ENCODE measurements around the gene L3MBTL1.

The L3MBTL1 gene

GRCh38 chr20:43528258-43528875, 20.9 kb downstream of the L3MBTL1 start:
- H3K27me3 ChIP-seq (ENCODE audit: insufficient read depth, low read length) = no peaks in the 10 kb centered on the region
- H3K4me3 ChIP-seq (ENCODE audit: low read depth, low read length) = no peak overlapping the region
- no peaks in the 10 kb centered on the region for H3K79me2 ChIP-seq (ENCODE audit: control insufficient read depth, insufficient read depth, low read length, unreplicated experiment)
- no peak overlapping the region for H3K27ac ChIP-seq (ENCODE audit: low read depth, low read length)
- no peaks in the 10 kb centered on the region for H3K36me3 ChIP-seq (ENCODE audit: insufficient read depth, low read length)
- H2AFZ ChIP-seq (ENCODE audit: low read length, unreplicated experiment) = no peak overlapping the region
- H3K4me1 ChIP-seq (ENCODE audit: control insufficient read depth, insufficient read depth, low read length, unreplicated experiment) = peaks cover 7% of the 10 kb centered on the region

DNA sequence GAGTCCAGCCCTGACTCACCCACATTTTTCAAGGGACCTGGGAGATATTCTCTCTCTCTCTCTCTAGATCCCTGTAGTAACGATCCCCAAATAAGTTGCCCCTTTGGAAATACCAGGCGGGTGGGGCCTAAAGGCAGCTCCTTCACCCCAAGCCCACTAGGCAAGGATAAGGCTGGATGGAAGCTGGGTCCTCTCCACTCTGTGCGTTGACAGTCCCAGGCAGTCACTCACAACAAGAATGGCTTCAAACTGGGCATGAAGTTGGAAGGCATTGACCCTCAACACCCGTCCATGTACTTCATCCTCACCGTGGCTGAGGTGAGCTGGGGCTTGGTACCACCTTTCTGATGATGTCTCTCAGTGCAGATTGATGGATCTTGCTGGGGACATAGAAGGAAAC, 21.6 kb downstream of the L3MBTL1 start:
- H3K4me1 ChIP-seq (ENCODE audit: control insufficient read depth, insufficient read depth, low read length, unreplicated experiment) = peaks cover 10% of the 10 kb centered on the region
- H3K27me3 ChIP-seq (ENCODE audit: insufficient read depth, low read length) = no peaks in the 10 kb centered on the region
- H3K4me3 ChIP-seq (ENCODE audit: low read depth, low read length) = no peak overlapping the region
- no peaks in the 10 kb centered on the region for H3K36me3 ChIP-seq (ENCODE audit: insufficient read depth, low read length)
- H3K27ac ChIP-seq (ENCODE audit: low read depth, low read length) = no peak overlapping the region
- no peaks in the 10 kb centered on the region for H3K79me2 ChIP-seq (ENCODE audit: control insufficient read depth, insufficient read depth, low read length, unreplicated experiment)
- no peak overlapping the region for H2AFZ ChIP-seq (ENCODE audit: low read length, unreplicated experiment)

GRCh38 chr20:43529457-43530153, 22.1 kb downstream of the L3MBTL1 start:
- Histone ChIP-seq H3K4me3 (ENCODE audit: low read depth, low read length) (no peak overlapping the region), H3K27ac (ENCODE audit: low read depth, low read length) (no peak overlapping the region), H3K36me3 (ENCODE audit: insufficient read depth, low read length) (no peaks in the 10 kb centered on the region), H3K27me3 (ENCODE audit: insufficient read depth, low read length) (no peaks in the 10 kb centered on the region), H2AFZ (ENCODE audit: low read length, unreplicated experiment) (no peak overlapping the region), H3K79me2 (ENCODE audit: control insufficient read depth, insufficient read depth, low read length, unreplicated experiment) (no peaks in the 10 kb centered on the region), H3K4me1 (ENCODE audit: control insufficient read depth, insufficient read depth, low read length, unreplicated experiment) (peaks cover 10% of the 10 kb centered on the region)

DNA sequence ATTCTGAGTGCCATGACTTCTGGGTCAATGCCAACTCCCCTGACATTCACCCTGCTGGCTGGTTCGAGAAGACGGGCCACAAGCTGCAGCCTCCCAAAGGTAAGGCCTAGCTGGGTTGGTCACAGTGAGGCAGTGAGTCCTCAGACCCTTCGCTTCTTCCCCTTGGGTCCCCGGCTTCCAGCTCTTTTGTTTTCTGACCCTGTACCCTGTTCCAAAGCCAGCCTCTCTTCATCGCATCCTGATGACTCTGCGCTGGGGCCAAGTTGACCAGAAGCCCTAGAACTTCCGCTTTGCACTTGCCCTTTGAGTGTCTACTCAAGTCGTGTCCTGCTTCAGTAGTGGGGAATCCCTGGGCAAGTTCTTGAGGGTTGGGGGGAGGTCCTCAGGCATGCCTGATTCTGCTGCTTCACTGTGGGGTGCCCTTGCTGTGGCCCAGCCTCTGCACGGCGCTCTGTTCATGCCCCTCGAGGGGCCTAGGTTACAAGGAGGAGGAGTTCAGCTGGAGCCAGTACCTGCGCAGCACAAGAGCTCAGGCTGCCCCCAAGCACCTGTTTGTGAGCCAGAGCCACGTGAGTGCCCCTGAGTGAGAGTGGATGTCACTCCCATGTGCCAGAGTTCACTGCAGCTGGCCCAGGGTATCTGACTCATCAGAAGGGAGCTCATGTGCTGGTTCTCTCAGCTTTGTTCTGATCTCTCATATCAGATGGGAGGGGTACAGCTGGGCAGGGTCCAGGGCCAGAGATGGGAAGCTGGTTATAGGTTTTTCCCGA, 23.0 kb downstream of the L3MBTL1 start:
- Histone ChIP-seq H3K4me3 (ENCODE audit: low read depth, low read length) (no peak overlapping the region), H3K27me3 (ENCODE audit: insufficient read depth, low read length) (no peaks in the 10 kb centered on the region), H3K4me1 (ENCODE audit: control insufficient read depth, insufficient read depth, low read length, unreplicated experiment) (peaks cover 10% of the 10 kb centered on the region), H3K36me3 (ENCODE audit: insufficient read depth, low read length) (no peaks in the 10 kb centered on the region), H2AFZ (ENCODE audit: low read length, unreplicated experiment) (no peak overlapping the region), H3K79me2 (ENCODE audit: control insufficient read depth, insufficient read depth, low read length, unreplicated experiment) (no peaks in the 10 kb centered on the region), H3K27ac (ENCODE audit: low read depth, low read length) (no peak overlapping the region)

GRCh38 chr20:43531091-43531443, 23.6 kb downstream of the L3MBTL1 start:
- Histone ChIP-seq H3K27me3 (ENCODE audit: insufficient read depth, low read length) (no peaks in the 10 kb centered on the region), H2AFZ (ENCODE audit: low read length, unreplicated experiment) (no peak overlapping the region), H3K27ac (ENCODE audit: low read depth, low read length) (no peak overlapping the region), H3K4me3 (ENCODE audit: low read depth, low read length) (no peak overlapping the region), H3K4me1 (ENCODE audit: control insufficient read depth, insufficient read depth, low read length, unreplicated experiment) (peaks cover 10% of the 10 kb centered on the region), H3K79me2 (ENCODE audit: control insufficient read depth, insufficient read depth, low read length, unreplicated experiment) (no peaks in the 10 kb centered on the region), H3K36me3 (ENCODE audit: insufficient read depth, low read length) (no peaks in the 10 kb centered on the region)

GRCh38 chr20:43532416-43533055, 25.0 kb downstream of the L3MBTL1 start:
- no peak overlapping the region for H3K4me3 ChIP-seq (ENCODE audit: low read depth, low read length)
- no peak overlapping the region for H2AFZ ChIP-seq (ENCODE audit: low read length, unreplicated experiment)
- peaks cover 10% of the 10 kb centered on the region for H3K4me1 ChIP-seq (ENCODE audit: control insufficient read depth, insufficient read depth, low read length, unreplicated experiment)
- no peaks in the 10 kb centered on the region for H3K27me3 ChIP-seq (ENCODE audit: insufficient read depth, low read length)
- no peak overlapping the region for H3K27ac ChIP-seq (ENCODE audit: low read depth, low read length)
- H3K79me2 ChIP-seq (ENCODE audit: control insufficient read depth, insufficient read depth, low read length, unreplicated experiment) = no peaks in the 10 kb centered on the region
- no peaks in the 10 kb centered on the region for H3K36me3 ChIP-seq (ENCODE audit: insufficient read depth, low read length)

- Histone ChIP-seq H3K4me1 (ENCODE audit: control insufficient read depth, insufficient read depth, low read length, unreplicated experiment) (peaks cover 10% of the 10 kb centered on the region), H3K36me3 (ENCODE audit: insufficient read depth, low read length) (no peaks in the 10 kb centered on the region)
Measured at GRCh38 chr20:43533060-43533459, 25.6 kb downstream of the L3MBTL1 start.

GRCh38 chr20:43534016-43534415, 26.5 kb downstream of the L3MBTL1 start:
- Histone ChIP-seq H3K4me1 (ENCODE audit: control insufficient read depth, insufficient read depth, low read length, unreplicated experiment) (peaks cover 10% of the 10 kb centered on the region), H3K79me2 (ENCODE audit: control insufficient read depth, insufficient read depth, low read length, unreplicated experiment) (no peaks in the 10 kb centered on the region), H2AFZ (ENCODE audit: low read length, unreplicated experiment) (no peak overlapping the region), H3K27me3 (ENCODE audit: insufficient read depth, low read length) (no peaks in the 10 kb centered on the region), H3K27ac (ENCODE audit: low read depth, low read length) (no peak overlapping the region), H3K4me3 (ENCODE audit: low read depth, low read length) (no peak overlapping the region), H3K36me3 (ENCODE audit: insufficient read depth, low read length) (no peaks in the 10 kb centered on the region)

More at GRCh38 chr20:43533060-43533459, 25.6 kb downstream of the L3MBTL1 start:
- H3K27ac ChIP-seq (ENCODE audit: low read depth, low read length) = no peak overlapping the region
- no peak overlapping the region for H3K4me3 ChIP-seq (ENCODE audit: low read depth, low read length)
- no peaks in the 10 kb centered on the region for H3K27me3 ChIP-seq (ENCODE audit: insufficient read depth, low read length)
- no peak overlapping the region for H2AFZ ChIP-seq (ENCODE audit: low read length, unreplicated experiment)
- no peaks in the 10 kb centered on the region for H3K79me2 ChIP-seq (ENCODE audit: control insufficient read depth, insufficient read depth, low read length, unreplicated experiment)

- Histone ChIP-seq H3K4me3 (ENCODE audit: low read depth, low read length) (no peak overlapping the region), H2AFZ (ENCODE audit: low read length, unreplicated experiment) (no peak overlapping the region), H3K4me1 (ENCODE audit: control insufficient read depth, insufficient read depth, low read length, unreplicated experiment) (peaks cover 10% of the 10 kb centered on the region), H3K36me3 (ENCODE audit: insufficient read depth, low read length) (no peaks in the 10 kb centered on the region), H3K79me2 (ENCODE audit: control insufficient read depth, insufficient read depth, low read length, unreplicated experiment) (no peaks in the 10 kb centered on the region), H3K27me3 (ENCODE audit: insufficient read depth, low read length) (no peaks in the 10 kb centered on the region), H3K27ac (ENCODE audit: low read depth, low read length) (no peak overlapping the region)
Measured at GRCh38 chr20:43534791-43535350, 27.4 kb downstream of the L3MBTL1 start.

GRCh38 chr20:43535370-43536004, 28.0 kb downstream of the L3MBTL1 start:
- Histone ChIP-seq H2AFZ (ENCODE audit: low read length, unreplicated experiment) (no peak overlapping the region), H3K4me3 (ENCODE audit: low read depth, low read length) (no peak overlapping the region), H3K36me3 (ENCODE audit: insufficient read depth, low read length) (no peaks in the 10 kb centered on the region), H3K27ac (ENCODE audit: low read depth, low read length) (no peak overlapping the region), H3K79me2 (ENCODE audit: control insufficient read depth, insufficient read depth, low read length, unreplicated experiment) (no peaks in the 10 kb centered on the region), H3K27me3 (ENCODE audit: insufficient read depth, low read length) (no peaks in the 10 kb centered on the region), H3K4me1 (ENCODE audit: control insufficient read depth, insufficient read depth, low read length, unreplicated experiment) (peaks cover 10% of the 10 kb centered on the region)
